ENCODE measurements around the gene FUCA2.

FUCA2 gene

GRCh38 chr6:143529095-143529494 is 17.6 kb upstream of the FUCA2 start:
- no peaks in the 10 kb centered on the region for H3K27me3 ChIP-seq (ENCODE audit: control insufficient read depth, insufficient read depth, low read length)
- H2AFZ ChIP-seq: peak overlapping the region; percentile 14
- H3K4me1 ChIP-seq: peaks cover 36% of the 10 kb centered on the region
- no peak overlapping the region for H3K4me3 ChIP-seq (ENCODE audit: low read depth, low read length)
- H3K9me3 ChIP-seq (ENCODE audit: control insufficient read depth, low read length): no peaks in the 10 kb centered on the region
- H3K4me2 ChIP-seq (ENCODE audit: low read length): no peak overlapping the region
- no peaks in the 10 kb centered on the region for H3K79me2 ChIP-seq
- no peak overlapping the region for H3K9ac ChIP-seq
- peak overlapping the region; percentile 75 for H3K27ac ChIP-seq
- H3K36me3 ChIP-seq (ENCODE audit: control insufficient read depth, insufficient read depth, low read length): no peaks in the 10 kb centered on the region
- TF ChIP-seq, protein P1, sequence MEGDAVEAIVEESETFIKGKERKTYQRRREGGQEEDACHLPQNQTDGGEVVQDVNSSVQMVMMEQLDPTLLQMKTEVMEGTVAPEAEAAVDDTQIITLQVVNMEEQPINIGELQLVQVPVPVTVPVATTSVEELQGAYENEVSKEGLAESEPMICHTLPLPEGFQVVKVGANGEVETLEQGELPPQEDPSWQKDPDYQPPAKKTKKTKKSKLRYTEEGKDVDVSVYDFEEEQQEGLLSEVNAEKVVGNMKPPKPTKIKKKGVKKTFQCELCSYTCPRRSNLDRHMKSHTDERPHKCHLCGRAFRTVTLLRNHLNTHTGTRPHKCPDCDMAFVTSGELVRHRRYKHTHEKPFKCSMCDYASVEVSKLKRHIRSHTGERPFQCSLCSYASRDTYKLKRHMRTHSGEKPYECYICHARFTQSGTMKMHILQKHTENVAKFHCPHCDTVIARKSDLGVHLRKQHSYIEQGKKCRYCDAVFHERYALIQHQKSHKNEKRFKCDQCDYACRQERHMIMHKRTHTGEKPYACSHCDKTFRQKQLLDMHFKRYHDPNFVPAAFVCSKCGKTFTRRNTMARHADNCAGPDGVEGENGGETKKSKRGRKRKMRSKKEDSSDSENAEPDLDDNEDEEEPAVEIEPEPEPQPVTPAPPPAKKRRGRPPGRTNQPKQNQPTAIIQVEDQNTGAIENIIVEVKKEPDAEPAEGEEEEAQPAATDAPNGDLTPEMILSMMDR (IDR thresholded peaks at IDR 0.05): peak; percentile 57

GRCh38 chr6:143528164-143528811 is 16.8 kb upstream of the FUCA2 start:
- Histone ChIP-seq H3K27me3 (ENCODE audit: control insufficient read depth, insufficient read depth, low read length) (no peaks in the 10 kb centered on the region), H3K4me1 (peaks cover 28% of the 10 kb centered on the region), H3K27ac (peak overlapping the region; percentile 75), H3K9me3 (ENCODE audit: control insufficient read depth, low read length) (no peaks in the 10 kb centered on the region), H2AFZ (peak overlapping the region; percentile 54), H3K79me2 (no peaks in the 10 kb centered on the region), H3K9ac (no peak overlapping the region), H3K4me3 (ENCODE audit: low read depth, low read length) (no peak overlapping the region), H3K4me2 (ENCODE audit: low read length) (no peak overlapping the region), H3K36me3 (ENCODE audit: control insufficient read depth, insufficient read depth, low read length) (no peaks in the 10 kb centered on the region)
- TF ChIP-seq, protein P1 (IDR thresholded peaks at IDR 0.05): no peak

GRCh38 chr6:143527677-143528076 is 16.2 kb upstream of the FUCA2 start:
- TF ChIP-seq, protein P1 (IDR thresholded peaks at IDR 0.05): no peak
- Histone ChIP-seq H3K4me3 (ENCODE audit: low read depth, low read length) (no peak overlapping the region), H3K4me2 (ENCODE audit: low read length) (no peak overlapping the region), H3K36me3 (ENCODE audit: control insufficient read depth, insufficient read depth, low read length) (no peaks in the 10 kb centered on the region), H3K4me1 (peaks cover 24% of the 10 kb centered on the region), H3K9ac (no peak overlapping the region), H3K9me3 (ENCODE audit: control insufficient read depth, low read length) (no peaks in the 10 kb centered on the region), H2AFZ (no peak overlapping the region), H3K79me2 (no peaks in the 10 kb centered on the region), H3K27ac (peak overlapping the region; percentile 75), H3K27me3 (ENCODE audit: control insufficient read depth, insufficient read depth, low read length) (no peaks in the 10 kb centered on the region)

DNA sequence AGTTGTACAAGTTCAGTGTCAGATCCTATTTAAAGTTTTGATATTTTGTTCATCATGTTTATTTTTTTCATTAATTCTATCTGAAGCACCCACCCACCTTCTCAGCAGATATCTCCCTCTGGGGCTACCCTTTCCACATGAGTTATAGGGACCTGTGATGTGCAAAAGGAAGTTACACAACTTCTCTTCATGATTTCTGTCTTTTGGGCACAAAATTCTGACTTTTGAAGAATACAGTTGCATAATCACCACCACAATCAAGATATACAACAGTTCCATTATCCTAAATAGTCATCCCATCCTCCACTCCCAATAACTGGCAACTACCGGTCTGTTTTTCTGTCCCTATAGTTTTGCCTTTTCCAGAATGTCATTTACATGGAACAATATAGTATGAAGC is 13.8 kb upstream of the FUCA2 start:
- no peaks in the 10 kb centered on the region for H3K27me3 ChIP-seq (ENCODE audit: control insufficient read depth, insufficient read depth, low read length)
- no peak overlapping the region for H3K4me3 ChIP-seq (ENCODE audit: low read depth, low read length)
- H3K9ac ChIP-seq: no peak overlapping the region
- H2AFZ ChIP-seq: no peak overlapping the region
- no peaks in the 10 kb centered on the region for H3K36me3 ChIP-seq (ENCODE audit: control insufficient read depth, insufficient read depth, low read length)
- peaks cover 8% of the 10 kb centered on the region for H3K4me1 ChIP-seq
- H3K9me3 ChIP-seq (ENCODE audit: control insufficient read depth, low read length): no peaks in the 10 kb centered on the region
- H3K27ac ChIP-seq: no peak overlapping the region
- H3K4me2 ChIP-seq (ENCODE audit: low read length): no peak overlapping the region
- TF ChIP-seq, protein P1 (IDR thresholded peaks at IDR 0.05): no peak
- H3K79me2 ChIP-seq: no peaks in the 10 kb centered on the region

GRCh38 chr6:143522039-143522600 is 10.6 kb upstream of the FUCA2 start:
- Histone ChIP-seq H3K27me3 (ENCODE audit: control insufficient read depth, insufficient read depth, low read length) (no peaks in the 10 kb centered on the region), H2AFZ (no peak overlapping the region), H3K4me1 (peaks cover 3% of the 10 kb centered on the region), H3K27ac (no peak overlapping the region), H3K36me3 (ENCODE audit: control insufficient read depth, insufficient read depth, low read length) (no peaks in the 10 kb centered on the region), H3K4me3 (ENCODE audit: low read depth, low read length) (no peak overlapping the region), H3K9me3 (ENCODE audit: control insufficient read depth, low read length) (no peaks in the 10 kb centered on the region), H3K4me2 (ENCODE audit: low read length) (no peak overlapping the region), H3K79me2 (no peaks in the 10 kb centered on the region), H3K9ac (no peak overlapping the region)
- TF ChIP-seq, protein P1 (IDR thresholded peaks at IDR 0.05): no peak
